ENCODE data around the gene PTPRR.
A peak's percentile ranks its signal among the peaks of the same experiment; 100 is the strongest.

DNA sequence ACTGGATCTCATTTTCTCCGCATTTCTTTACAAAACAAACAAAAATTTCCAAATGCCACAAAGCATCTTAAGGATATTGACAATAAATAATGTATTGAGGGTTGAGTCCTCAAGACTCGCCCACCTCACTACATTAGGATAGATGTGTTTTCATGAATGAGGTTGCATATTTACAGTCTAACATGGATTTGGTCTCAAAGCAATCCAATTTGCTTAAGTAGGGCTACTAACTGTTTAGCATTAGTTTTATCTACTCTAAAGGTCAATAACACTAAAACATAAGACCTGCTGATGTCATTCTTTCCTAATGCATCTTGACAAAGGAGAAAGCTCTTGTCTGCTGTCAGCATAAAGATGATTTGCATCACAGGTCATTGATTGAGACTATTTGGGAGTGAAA lies 82.4 kb downstream of the PTPRR start:
- no peak for TF ChIP-seq TARDBP (IDR thresholded peaks at IDR 0.05)
- no peak for TF ChIP-seq SP1 (IDR thresholded peaks at IDR 0.05)
- no peak for TF ChIP-seq ZNF384 (IDR thresholded peaks at IDR 0.05)
- no peak for TF ChIP-seq SUZ12 (IDR thresholded peaks at IDR 0.05)
- no peak for TF ChIP-seq BHLHE40 (IDR thresholded peaks at IDR 0.05; ENCODE audit: borderline replicate concordance)
- no peak for TF ChIP-seq HDGF (IDR thresholded peaks at IDR 0.05; ENCODE audit: borderline replicate concordance)
- no peak for TF ChIP-seq FOXA1 (IDR thresholded peaks at IDR 0.05)
- TF ChIP-seq, protein P1, sequence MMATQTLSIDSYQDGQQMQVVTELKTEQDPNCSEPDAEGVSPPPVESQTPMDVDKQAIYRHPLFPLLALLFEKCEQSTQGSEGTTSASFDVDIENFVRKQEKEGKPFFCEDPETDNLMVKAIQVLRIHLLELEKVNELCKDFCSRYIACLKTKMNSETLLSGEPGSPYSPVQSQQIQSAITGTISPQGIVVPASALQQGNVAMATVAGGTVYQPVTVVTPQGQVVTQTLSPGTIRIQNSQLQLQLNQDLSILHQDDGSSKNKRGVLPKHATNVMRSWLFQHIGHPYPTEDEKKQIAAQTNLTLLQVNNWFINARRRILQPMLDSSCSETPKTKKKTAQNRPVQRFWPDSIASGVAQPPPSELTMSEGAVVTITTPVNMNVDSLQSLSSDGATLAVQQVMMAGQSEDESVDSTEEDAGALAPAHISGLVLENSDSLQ (IDR thresholded peaks at IDR 0.05), result peak; percentile 65

All from HEK293T (cell line).